HepG2 (cell line): ENCODE results near the gene LYPD6. TPM values are rescaled to one million over a fixed set of nuclear protein-coding genes. Genes with fewer than 3 reads are reported as not detected.
"Not testable (repeated sequence)": the region's sequence is repeated elsewhere in the genome, so short reads cannot be mapped to it uniquely, and the experiment has no call there.

Experiments
- ATAC-seq: fragments of 200-7000 bp; cut with Tn5 transposase; 3 replicates; pipeline ENCODE4 v1.9.1; 2020; ENCODE audit warnings: mild to moderate bottlenecking, moderate library complexity
- BruUV-seq: library from RNA; stranded (reverse); fragments of 400-500 nt; replicated peaks from 2 replicates; lab custom pipeline; 2021; lab: Mats Ljungman, UMichigan
- CTCF ChIA-PET: fragments of 300-600 bp; formaldehyde crosslinking; extraction: SDS; loops from one replicate; lab custom pipeline; 2021; ENCODE audit warnings: low total read pairs, inconsistent platforms, low intra/inter-chr PET ratio; lab: Yijun Ruan, JAX
- POLR2A ChIA-PET: fragments of 350-600 bp; sonication (Branson Sonifier 250); formaldehyde crosslinking; loops from one replicate; lab custom pipeline; 2020; ENCODE audit warnings: antibody characterized with exemption, inconsistent platforms; lab: Yijun Ruan, JAX
- DNase-seq: peaks from one replicate; pipeline ENCODE4 v3.0.0-alpha.2; 2015; ENCODE audit warnings: low spot score
- FAIRE-seq: peaks from 3 replicates; lab custom pipeline; 2011; peaks lifted over from hg19 to GRCh38; lab: Jason Lieb, UNC
- H2AFZ ChIP-seq: one replicate; pipeline ENCODE4 v1.6.1; 2011; ENCODE audit warnings: low read length, inconsistent platforms
- H3K27ac ChIP-seq: fragments of 300-600 bp; 3 replicates; pipeline ENCODE4 v1.8.0; 2011; ENCODE audit warnings: mixed run types, mild to moderate bottlenecking, mixed read lengths, low read length, inconsistent platforms; ENCODE audit not compliant: insufficient read depth; ENCODE audit errors: extremely low read length
- H3K27me3 ChIP-seq, 2 experiments: fragments of 200-600 bp in 1 of 2; 2 replicates in 1 of 2; 3 replicates in 1 of 2; pipeline versions ENCODE4 v1.6.0 to v1.8.0; 2011; ENCODE audit warnings: low read length in 2 of 2, mild to moderate bottlenecking in 2 of 2, moderate library complexity in 2 of 2, inconsistent platforms in 1 of 2; ENCODE audit not compliant: insufficient read depth in 2 of 2, control insufficient read depth in 1 of 2
- H3K36me3 ChIP-seq, 2 experiments: fragments of 200-600 bp in 1 of 2; replicated peaks in 1 of 2; 2 replicates in 1 of 2; 3 replicates in 1 of 2; pipeline versions ENCODE4 v1.5.1 to v1.8.0; 2011; ENCODE audit warnings: low read length in 2 of 2, inconsistent platforms in 1 of 2; ENCODE audit not compliant: insufficient read depth in 2 of 2, control insufficient read depth in 1 of 2
- H3K4me1 ChIP-seq: 2 replicates; pipeline ENCODE4 v1.5.1; 2012; ENCODE audit warnings: low read length, inconsistent platforms; ENCODE audit not compliant: insufficient read depth
- H3K4me2 ChIP-seq: 2 replicates; pipeline ENCODE4 v1.6.0; 2011; ENCODE audit warnings: low read depth, low read length, inconsistent platforms
- H3K4me3 ChIP-seq, 3 experiments: fragments of 200-600 bp in 1 of 3; sonication (generic), shearing (Covaris generic) in 1 of 3; replicated peaks in 1 of 3; 2 replicates each; pipeline ENCODE4 v1.5.1; 2011 to 2016; ENCODE audit warnings: low read length in 3 of 3, inconsistent platforms in 2 of 3, low read depth in 2 of 3, mild to moderate bottlenecking in 2 of 3, control low read depth in 1 of 3, mixed read lengths in 1 of 3; ENCODE audit not compliant: insufficient read depth in 1 of 3
- H3K79me2 ChIP-seq: one replicate; pipeline ENCODE4 v1.6.1; 2011; ENCODE audit warnings: low read length, inconsistent platforms; ENCODE audit not compliant: insufficient read depth
- H3K9ac ChIP-seq: 2 replicates; pipeline ENCODE4 v1.6.0; 2011; ENCODE audit warnings: mild to moderate bottlenecking, low read depth, low read length, inconsistent platforms; ENCODE audit not compliant: insufficient read depth
- H3K9me3 ChIP-seq: 2 replicates; pipeline ENCODE4 v1.5.1; 2012; ENCODE audit warnings: mild to moderate bottlenecking, low read length
- H4K20me1 ChIP-seq: 2 replicates; pipeline ENCODE4 v1.6.0; 2011; ENCODE audit warnings: inconsistent platforms, mild to moderate bottlenecking, low read length, moderate library complexity; ENCODE audit not compliant: insufficient read depth
- ARID5B ChIP-seq: IDR thresholded peaks from 2 replicates; pipeline ENCODE4 v1.4.0; 2020; ENCODE audit warnings: mild to moderate bottlenecking, missing genetic modification reagents
- FOXA1 ChIP-seq, 2 experiments: fragments of 450-650 bp in 1 of 2; sonication (generic) in 1 of 2; formaldehyde crosslinking in 1 of 2; IDR thresholded peaks; 2 replicates each; pipeline versions ENCODE4 v1.4.0 to v1.6.1; 2016 to 2020; ENCODE audit warnings: missing genetic modification reagents in 1 of 2
- FOXP4 ChIP-seq: sonication (generic); formaldehyde crosslinking; IDR thresholded peaks from 2 replicates; pipeline ENCODE4 v1.4.0; 2020; ENCODE audit warnings: missing genetic modification reagents
- HOXA3 ChIP-seq: sonication (generic); formaldehyde crosslinking; IDR thresholded peaks from 2 replicates; pipeline ENCODE4 v1.5.0; 2020; ENCODE audit warnings: missing genetic modification reagents
- MAFF ChIP-seq: IDR thresholded peaks from 2 replicates; pipeline ENCODE4 v1.6.1; 2011; ENCODE audit warnings: low read depth, low read length, improper control_type of control experiment
- MAFK ChIP-seq, 2 experiments: IDR thresholded peaks in 1 of 2; conservative IDR thresholded peaks in 1 of 2; 2 replicates each; pipeline ENCODE4 v1.6.1; 2011; ENCODE audit warnings: improper control_type of control experiment in 2 of 2, low read length in 2 of 2
- RARA ChIP-seq: IDR thresholded peaks from 2 replicates; pipeline ENCODE4 v1.6.1; 2016; ENCODE audit warnings: missing genetic modification reagents, missing compliant biosample characterization
- WGBS: methylation state at CpG from one replicate; pipeline ENCODE4 v1.1.6; 2017; ENCODE audit warnings: low lambda C conversion rate; 5-methylcytosine and 5-hydroxymethylcytosine counted together
- in situ Hi-C: cut with HindIII; loops from 2 replicates; pipeline ENCODE4 v1.10.0; 2017; ENCODE audit warnings: low pct_unique_long_range_greater_than_20kb; ENCODE audit not compliant: extremely low pct_ligation_motif_present
- intact Hi-C: fragments of 100-400 bp; cut with micrococcal nuclease; formaldehyde crosslinking; loops from one replicate; pipeline ENCODE4 v1.10.0; 2022; ENCODE audit not compliant: unreplicated experiment
- polyA plus RNA-seq, 8 experiments: library from polyadenylated mRNA; depleted of rRNA in 3 of 8; stranded (reverse) in 7 of 8; unstranded in 1 of 8; fragments of >200 nt; fragmentation: Illumina TruSeq in 4 of 8; extraction: Trizol in 4 of 8; gene quantifications; 2 replicates each; pipeline versions ENCODE4 v1.2.1 to v1.2.3, GENCODE V29; 2011 to 2016; ENCODE audit warnings: low read depth in 4 of 8, missing spikeins in 1 of 8, mixed read lengths in 1 of 8; ENCODE audit not compliant: insufficient read depth in 1 of 8
- total RNA-seq, 5 experiments: library from RNA; depleted of rRNA; stranded (reverse); fragments of >200 nt; fragmentation: Illumina TruSeq; extraction: Trizol; gene quantifications; 2 replicates each; pipeline ENCODE4 v1.2.3, GENCODE V29; 2016; ENCODE audit warnings: low read depth in 1 of 5
- TF ChIP-seq, protein P1 (sequence below): sonication (generic); formaldehyde crosslinking; IDR thresholded peaks from 2 replicates; pipeline ENCODE4 v1.4.0; 2020; ENCODE audit warnings: missing genetic modification reagents, borderline replicate concordance

LYPD6 gene
- total and polyA plus RNA-seq, 2 of the 13 experiments (the other 11 are each of a cell fraction or from before 2014, with no cell fraction given) = 0.01 to 0.07 TPM

GRCh38 chr2:149499204-149499603, 168.8 kb downstream of the LYPD6 start:
- H3K36me3 ChIP-seq, H3K9me3 ChIP-seq, POLR2A ChIA-PET, BruUV-seq, H3K79me2 ChIP-seq, H3K9ac ChIP-seq, in situ Hi-C loops, FAIRE-seq, ATAC-seq, H2AFZ ChIP-seq, H3K27ac ChIP-seq, H3K27me3 ChIP-seq, DNase-seq, H3K4me3 ChIP-seq, H4K20me1 ChIP-seq, H3K4me1 ChIP-seq, CTCF ChIA-PET, H3K4me2 ChIP-seq, intact Hi-C loops: not testable (repeated sequence)
- 6% methylated on average over 1 of the region's 1 CpG for WGBS
- TF ChIP-seq MAFF (peak; percentile 48), MAFK (conservative IDR thresholded peaks at IDR 0.05 in 1 of 2, IDR thresholded peaks at IDR 0.05 in 1 of 2; ENCODE audit: low read length in 2 of 2) (peak; percentile 53 to 67)

GRCh38 chr2:149506808-149507207, 176.4 kb downstream of the LYPD6 start:
- BruUV-seq; intact Hi-C loops; H3K36me3 ChIP-seq; POLR2A ChIA-PET; H2AFZ ChIP-seq; H3K79me2 ChIP-seq; H3K9me3 ChIP-seq; ATAC-seq; H3K9ac ChIP-seq; CTCF ChIA-PET; TF ChIP-seq FOXA1 (IDR thresholded peaks at IDR 0.05): not testable (repeated sequence)
- 4% methylated on average over 8 of the region's 8 CpGs for WGBS
- H3K4me2 ChIP-seq = peak overlapping the region; percentile 20; the same call in 1 of the 2 replicates
- TF ChIP-seq FOXA1 (CRISPR knock-in tag; IDR thresholded peaks at IDR 0.05) (peak; percentile 52; the same call in 1 of the 2 replicates), HOXA3 (CRISPR knock-in tag) (peak; percentile 34; the same call in 1 of the 2 replicates), FOXP4 (CRISPR knock-in tag) (peak; percentile 26; the same call in 1 of the 2 replicates), RARA (CRISPR knock-in tag) (peak; percentile 29; the same call in 1 of the 2 replicates), ARID5B (CRISPR knock-in tag) (peak; percentile 34; the same call in 1 of the 2 replicates)
- TF ChIP-seq, protein P1, sequence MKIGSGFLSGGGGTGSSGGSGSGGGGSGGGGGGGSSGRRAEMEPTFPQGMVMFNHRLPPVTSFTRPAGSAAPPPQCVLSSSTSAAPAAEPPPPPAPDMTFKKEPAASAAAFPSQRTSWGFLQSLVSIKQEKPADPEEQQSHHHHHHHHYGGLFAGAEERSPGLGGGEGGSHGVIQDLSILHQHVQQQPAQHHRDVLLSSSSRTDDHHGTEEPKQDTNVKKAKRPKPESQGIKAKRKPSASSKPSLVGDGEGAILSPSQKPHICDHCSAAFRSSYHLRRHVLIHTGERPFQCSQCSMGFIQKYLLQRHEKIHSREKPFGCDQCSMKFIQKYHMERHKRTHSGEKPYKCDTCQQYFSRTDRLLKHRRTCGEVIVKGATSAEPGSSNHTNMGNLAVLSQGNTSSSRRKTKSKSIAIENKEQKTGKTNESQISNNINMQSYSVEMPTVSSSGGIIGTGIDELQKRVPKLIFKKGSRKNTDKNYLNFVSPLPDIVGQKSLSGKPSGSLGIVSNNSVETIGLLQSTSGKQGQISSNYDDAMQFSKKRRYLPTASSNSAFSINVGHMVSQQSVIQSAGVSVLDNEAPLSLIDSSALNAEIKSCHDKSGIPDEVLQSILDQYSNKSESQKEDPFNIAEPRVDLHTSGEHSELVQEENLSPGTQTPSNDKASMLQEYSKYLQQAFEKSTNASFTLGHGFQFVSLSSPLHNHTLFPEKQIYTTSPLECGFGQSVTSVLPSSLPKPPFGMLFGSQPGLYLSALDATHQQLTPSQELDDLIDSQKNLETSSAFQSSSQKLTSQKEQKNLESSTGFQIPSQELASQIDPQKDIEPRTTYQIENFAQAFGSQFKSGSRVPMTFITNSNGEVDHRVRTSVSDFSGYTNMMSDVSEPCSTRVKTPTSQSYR = peak; percentile 91
- TF ChIP-seq, all 625 proteins: peak for 6; not testable (repeated sequence) for 619
- H4K20me1 ChIP-seq, H3K27ac ChIP-seq, FAIRE-seq, H3K27me3 ChIP-seq, H3K4me3 ChIP-seq, H3K4me1 ChIP-seq, DNase-seq, in situ Hi-C loops: not testable (repeated sequence)
